Upper lobe of right lung (tissue), 1 donor: ENCODE results near the gene FOXO3. TPM values are rescaled to one million over a fixed set of nuclear protein-coding genes. Genes with fewer than 3 reads are reported as not detected.
A peak's percentile ranks its signal among the peaks of the same experiment; 100 is the strongest.
"Not testable (repeated sequence)": the region's sequence is repeated elsewhere in the genome, so short reads cannot be mapped to it uniquely, and the experiment has no call there.

Experiments
- ATAC-seq: fragments of 200-7000 bp; cut with Tn5 transposase; one replicate; pipeline ENCODE4 v1.9.1; 2020; ENCODE audit warnings: mild to moderate bottlenecking, moderate library complexity
- DNase-seq: peaks from one replicate; pipeline ENCODE4 v3.0.0-alpha.2; 2020
- H3K27ac ChIP-seq: fragments of 200-600 bp; one replicate; pipeline ENCODE4 v1.8.0; 2022
- H3K27me3 ChIP-seq: fragments of 200-600 bp; one replicate; pipeline ENCODE4 v1.8.0; 2022; ENCODE audit warnings: mild to moderate bottlenecking
- H3K36me3 ChIP-seq: fragments of 200-600 bp; one replicate; pipeline ENCODE4 v1.8.0; 2022
- H3K4me1 ChIP-seq: fragments of 200-600 bp; one replicate; pipeline ENCODE4 v1.8.0; 2022
- H3K4me3 ChIP-seq: fragments of 200-600 bp; one replicate; pipeline ENCODE4 v1.8.0; 2022; ENCODE audit warnings: mild to moderate bottlenecking
- H3K9me3 ChIP-seq: fragments of 200-600 bp; one replicate; pipeline ENCODE4 v1.8.0; 2022
- CTCF ChIP-seq: fragments of 200-600 bp; IDR thresholded peaks from one replicate; pipeline ENCODE4 v1.8.0; 2022; ENCODE audit warnings: antibody characterized with exemption
- intact Hi-C: fragments of 100-400 bp; cut with DNase I; formaldehyde crosslinking; loops from one replicate; pipeline ENCODE4 v1.11.0; 2022
- total RNA-seq: library from RNA; stranded (reverse); fragmentation: NEBNext Ultra II Directional; extraction: Animal tissue kit (Norgen Biotek cat#: 25700); gene quantifications from one replicate; pipeline ENCODE4 v1.2.1, GENCODE V29; 2021
- donor health status: DM: no; HTN: yes; CAD: no; lungs with severe emphysema.

Gene FOXO3
- total RNA-seq, 1 donor from 2014 or later = 73.6 TPM

GRCh38 chr6:108675226-108676200 is 114.8 kb downstream of the FOXO3 start:
- intact Hi-C loops = loop anchor here (10.0 kb wide), 1 partner anchor 111 kb away; the partner anchor contains the start of gene FOXO3
- no peak for DNase-seq
- Histone ChIP-seq H3K4me1 (peaks cover 63% of the 10 kb centered on the region), H3K4me3 (no peak overlapping the region), H3K27me3 (no peaks in the 10 kb centered on the region), H3K9me3 (no peaks in the 10 kb centered on the region), H3K36me3 (peaks cover 3% of the 10 kb centered on the region), H3K27ac (peak overlapping the region; percentile 27)
- no peak for TF ChIP-seq CTCF
- peak; percentile 17 for ATAC-seq

- Histone ChIP-seq H3K27me3 (no peaks in the 10 kb centered on the region), H3K4me1 (peaks cover 52% of the 10 kb centered on the region), H3K4me3 (no peak overlapping the region), H3K36me3 (peaks cover 10% of the 10 kb centered on the region), H3K27ac (no peak overlapping the region), H3K9me3 (no peaks in the 10 kb centered on the region)
- ATAC-seq (no peak), DNase-seq (no peak)
- TF ChIP-seq CTCF = no peak
- intact Hi-C loops = loop anchor here (10.0 kb wide), 1 partner anchor 112 kb away; the partner anchor contains the start of gene FOXO3
Measured at GRCh38 chr6:108676555-108676954, 115.8 kb downstream of the FOXO3 start.

GRCh38 chr6:108677357-108677756 is 116.6 kb downstream of the FOXO3 start:
- H3K27ac ChIP-seq = no peak overlapping the region
- peak; percentile 9 for ATAC-seq
- H3K9me3 ChIP-seq = no peaks in the 10 kb centered on the region
- DNase-seq = no peak
- no peak overlapping the region for H3K4me3 ChIP-seq
- no peaks in the 10 kb centered on the region for H3K27me3 ChIP-seq
- intact Hi-C loops = loop anchor here (10.0 kb wide), 1 partner anchor 113 kb away; the partner anchor contains the start of gene FOXO3
- peaks cover 10% of the 10 kb centered on the region for H3K36me3 ChIP-seq
- no peak for TF ChIP-seq CTCF
- peaks cover 44% of the 10 kb centered on the region for H3K4me1 ChIP-seq

GRCh38 chr6:108677894-108678293 is 117.2 kb downstream of the FOXO3 start:
- no peak for TF ChIP-seq CTCF
- Histone ChIP-seq H3K4me1 (peaks cover 41% of the 10 kb centered on the region), H3K36me3 (peaks cover 10% of the 10 kb centered on the region), H3K4me3 (no peak overlapping the region), H3K27ac (no peak overlapping the region), H3K9me3 (no peaks in the 10 kb centered on the region), H3K27me3 (no peaks in the 10 kb centered on the region)
- intact Hi-C loops = loop anchor here (10.0 kb wide), 1 partner anchor 113 kb away; the partner anchor contains the start of gene FOXO3
- ATAC-seq (no peak), DNase-seq (no peak)

- H3K4me3 ChIP-seq, H3K36me3 ChIP-seq, H3K27me3 ChIP-seq, H3K27ac ChIP-seq, DNase-seq, ATAC-seq, H3K9me3 ChIP-seq, intact Hi-C loops: not testable (repeated sequence)
- peaks cover 29% of the 10 kb centered on the region for H3K4me1 ChIP-seq
Measured at GRCh38 chr6:108680314-108680713, 119.6 kb downstream of the FOXO3 start.

GRCh38 chr6:108681721-108682120 is 121.0 kb downstream of the FOXO3 start:
- H3K36me3 ChIP-seq = peaks cover 19% of the 10 kb centered on the region
- DNase-seq = not testable (repeated sequence)

GRCh38 chr6:108682383-108683119 is 121.8 kb downstream of the FOXO3 start:
- H3K27me3 ChIP-seq, H3K9me3 ChIP-seq, H3K27ac ChIP-seq, intact Hi-C loops, H3K4me3 ChIP-seq, ATAC-seq, DNase-seq: not testable (repeated sequence)
- peaks cover 23% of the 10 kb centered on the region for H3K4me1 ChIP-seq
- H3K36me3 ChIP-seq = peaks cover 19% of the 10 kb centered on the region

More at GRCh38 chr6:108681721-108682120, 121.0 kb downstream of the FOXO3 start:
- H3K4me3 ChIP-seq, intact Hi-C loops, H3K27me3 ChIP-seq, H3K9me3 ChIP-seq, H3K27ac ChIP-seq, ATAC-seq: not testable (repeated sequence)
- H3K4me1 ChIP-seq = peaks cover 30% of the 10 kb centered on the region

- H3K27me3 ChIP-seq, H3K9me3 ChIP-seq, DNase-seq, ATAC-seq, intact Hi-C loops, H3K4me3 ChIP-seq: not testable (repeated sequence)
- peaks cover 25% of the 10 kb centered on the region for H3K4me1 ChIP-seq
- H3K27ac ChIP-seq = peak overlapping the region; percentile 1
- peaks cover 25% of the 10 kb centered on the region for H3K36me3 ChIP-seq
Measured at GRCh38 chr6:108683976-108684375, 123.3 kb downstream of the FOXO3 start.
